ENCODE measurements around the gene C1QTNF4.

Gene C1QTNF4

DNA sequence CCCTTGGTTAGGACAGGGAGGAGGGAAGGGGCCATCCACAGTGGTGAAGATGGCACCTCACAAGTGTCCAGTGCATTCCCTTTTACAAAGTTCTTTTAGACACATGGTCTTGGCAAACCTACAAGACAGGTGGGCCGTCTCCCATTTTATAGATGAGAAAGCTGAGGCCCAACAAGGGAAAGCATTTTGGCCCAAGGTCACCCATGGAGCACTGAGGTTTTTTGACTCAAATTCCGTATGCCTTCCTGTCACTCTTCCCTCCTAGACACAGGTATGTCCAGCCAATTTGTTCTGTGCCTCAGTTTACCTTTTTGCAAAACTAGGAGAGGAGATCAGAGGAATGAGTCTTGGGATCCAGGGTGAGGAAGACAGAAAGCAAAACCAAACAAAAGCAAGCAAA is 1.2 kb downstream of the C1QTNF4 start:
- DNase-seq (ENCODE audit: low spot score), result no peak

DNA sequence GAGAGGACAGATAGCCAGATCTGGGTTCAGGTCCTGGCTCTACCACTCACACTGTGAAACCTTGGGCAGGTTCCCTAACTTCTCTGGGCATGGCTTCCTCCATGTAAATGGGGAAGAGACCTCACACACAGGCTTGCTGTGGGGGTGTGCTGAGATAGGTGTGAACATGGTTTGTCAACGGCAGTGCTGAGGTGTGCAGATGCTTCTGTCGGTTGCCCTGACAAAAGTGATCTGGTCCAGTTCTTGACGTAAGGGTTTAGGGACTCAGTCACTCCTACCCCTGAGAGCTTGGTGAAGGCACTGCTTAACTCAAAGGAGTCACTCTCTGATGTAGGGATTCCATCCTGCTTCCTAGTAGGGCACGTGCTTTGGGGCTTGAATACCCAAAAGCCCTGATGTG is 2.0 kb downstream of the C1QTNF4 start:
- DNase-seq (ENCODE audit: low spot score), result no peak

- DNase-seq (ENCODE audit: low spot score), result no peak
Observed at GRCh38 chr11:47591764-47592163, 2.4 kb downstream of the C1QTNF4 start.

- no peak for DNase-seq (ENCODE audit: low spot score)
Observed at GRCh38 chr11:47589977-47590861, 4.0 kb downstream of the C1QTNF4 start.

GRCh38 chr11:47589584-47589976 is 4.6 kb downstream of the C1QTNF4 start:
- no peak for DNase-seq (ENCODE audit: low spot score)

GRCh38 chr11:47589118-47589517 is 5.1 kb downstream of the C1QTNF4 start:
- DNase-seq (ENCODE audit: low spot score), result no peak

- DNase-seq (ENCODE audit: low spot score), result no peak
Observed at GRCh38 chr11:47587723-47588326, 6.4 kb downstream of the C1QTNF4 start.

GRCh38 chr11:47587039-47587716 is 7.0 kb downstream of the C1QTNF4 start:
- DNase-seq (ENCODE audit: low spot score), result no peak

GRCh38 chr11:47586098-47586855 is 7.9 kb downstream of the C1QTNF4 start, which contains the start of gene FAM180B:
Gene FAM180B (plus strand): TSS chr11:47586678. CDS start chr11:47586769, 91 bp downstream.
- no peak for DNase-seq (ENCODE audit: low spot score)

DNA sequence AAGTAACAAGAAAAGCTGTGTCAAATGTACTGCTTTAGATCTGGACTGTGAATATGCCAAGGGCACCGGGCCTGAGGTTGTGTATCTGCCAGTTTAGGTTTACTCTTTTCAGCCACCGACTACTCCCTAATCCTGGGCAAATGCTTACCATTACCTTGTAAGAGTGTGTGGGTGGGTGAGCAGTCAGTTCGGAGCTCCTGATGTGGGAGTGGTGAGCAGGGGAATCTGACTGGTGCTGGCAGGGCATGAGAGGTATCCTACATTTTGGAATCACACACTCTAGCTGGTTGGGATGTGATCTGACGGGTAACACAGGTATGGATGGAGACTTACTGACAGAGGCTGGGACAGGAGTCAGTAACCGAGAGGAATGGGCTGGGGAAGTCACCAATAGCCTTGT is 10.4 kb downstream of the C1QTNF4 start:
- no peak for DNase-seq (ENCODE audit: low spot score)

- DNase-seq (ENCODE audit: low spot score), result peak; percentile 91
Observed at GRCh38 chr11:47578524-47579494, 15.4 kb downstream of the C1QTNF4 start, which contains the start of the genes KBTBD4 and NDUFS3. Gene KBTBD4 (minus strand): TSS chr11:47578970. CDS start chr11:47578951, 19 bp downstream. Gene NDUFS3 (plus strand): TSS chr11:47579074. CDS start chr11:47579092, 18 bp downstream.

DNA sequence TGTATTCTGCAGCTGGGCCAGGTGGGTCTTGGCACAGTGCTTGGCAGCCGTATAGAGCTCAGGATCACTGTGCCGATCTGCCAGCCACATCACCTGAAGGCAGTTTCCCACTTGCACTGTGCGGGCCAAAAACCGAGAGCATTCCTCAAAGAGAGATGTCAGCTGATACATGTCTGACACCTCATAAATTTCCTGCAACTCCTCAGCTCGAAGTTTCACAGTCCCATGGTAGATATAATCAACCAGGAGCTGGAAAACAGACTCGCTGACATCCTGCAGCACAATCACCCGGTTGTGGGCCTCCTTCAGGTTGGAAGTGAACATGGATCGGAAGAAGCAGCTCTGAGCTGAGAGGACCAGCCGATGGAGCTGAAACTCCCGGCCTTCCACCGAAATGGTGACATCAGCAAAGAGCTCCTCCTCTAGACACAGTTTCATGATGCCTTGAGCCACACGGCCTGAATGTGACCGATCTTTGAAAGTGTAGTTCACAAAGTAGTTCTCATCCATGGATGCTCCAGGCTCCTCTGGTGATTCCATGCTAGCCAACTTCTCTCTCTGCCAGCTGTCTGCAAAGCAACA is 16.7 kb downstream of the C1QTNF4 start:
- DNase-seq (ENCODE audit: low spot score), result no peak

DNA sequence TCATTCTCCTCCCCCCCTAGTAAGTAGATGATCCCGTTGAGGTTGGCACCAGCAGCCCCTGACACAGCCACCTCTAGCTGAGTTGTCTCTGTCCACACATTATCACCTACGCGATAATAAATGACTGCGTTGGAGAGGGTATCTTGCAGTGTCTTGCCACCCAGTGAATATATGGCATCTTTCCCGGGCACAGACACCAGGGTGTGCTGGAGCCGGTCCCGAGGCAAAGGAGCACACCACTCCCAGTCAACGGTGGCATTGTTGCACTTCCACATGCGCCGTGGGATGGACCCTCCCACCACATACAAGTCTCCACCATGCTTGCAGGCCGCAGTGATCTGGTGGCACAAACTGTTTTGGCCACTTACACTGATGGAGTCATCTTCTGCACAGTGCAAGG is 20.9 kb downstream of the C1QTNF4 start:
- no peak for DNase-seq (ENCODE audit: low spot score)

- DNase-seq (ENCODE audit: low spot score), result no peak
Observed at GRCh38 chr11:47572715-47573255, 21.4 kb downstream of the C1QTNF4 start.

GRCh38 chr11:47571895-47572294 is 22.3 kb downstream of the C1QTNF4 start:
- no peak for DNase-seq (ENCODE audit: low spot score)

- no peak for DNase-seq (ENCODE audit: low spot score)
Observed at GRCh38 chr11:47571357-47571729, 22.9 kb downstream of the C1QTNF4 start.

DNA sequence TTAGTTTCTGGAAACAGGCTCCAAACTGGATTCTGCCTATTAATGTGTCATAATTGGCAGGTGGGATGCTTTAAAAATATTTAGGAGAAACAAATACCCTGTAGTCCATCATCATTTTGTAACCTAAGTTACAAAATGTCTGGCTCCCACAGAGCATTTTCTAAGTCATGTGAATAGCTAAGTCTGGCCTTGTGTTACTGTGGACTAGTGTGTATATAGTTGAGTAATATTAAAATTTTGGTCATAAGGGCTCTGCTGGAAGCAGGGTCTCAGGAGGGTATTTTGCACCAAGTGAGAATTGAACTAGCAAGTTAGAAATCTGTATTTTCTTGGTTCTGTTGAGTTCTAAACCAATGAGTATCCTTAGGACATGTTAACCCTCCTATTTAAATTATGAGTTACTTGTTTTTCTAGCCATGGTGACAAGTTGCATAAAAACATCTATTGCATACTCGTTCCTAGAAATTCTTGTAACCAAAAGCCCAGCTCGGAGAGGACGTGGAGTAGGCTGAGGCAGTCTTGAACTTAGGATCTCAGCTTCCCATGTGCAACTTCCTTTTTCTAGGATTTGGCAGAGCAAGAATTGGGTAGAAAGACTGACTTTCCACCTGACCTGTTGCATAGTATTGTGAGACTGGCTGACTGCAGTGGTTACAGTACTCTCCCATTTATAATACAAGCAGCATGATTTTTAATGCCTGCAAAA is 23.4 kb downstream of the C1QTNF4 start:
- no peak for DNase-seq (ENCODE audit: low spot score)

DNA sequence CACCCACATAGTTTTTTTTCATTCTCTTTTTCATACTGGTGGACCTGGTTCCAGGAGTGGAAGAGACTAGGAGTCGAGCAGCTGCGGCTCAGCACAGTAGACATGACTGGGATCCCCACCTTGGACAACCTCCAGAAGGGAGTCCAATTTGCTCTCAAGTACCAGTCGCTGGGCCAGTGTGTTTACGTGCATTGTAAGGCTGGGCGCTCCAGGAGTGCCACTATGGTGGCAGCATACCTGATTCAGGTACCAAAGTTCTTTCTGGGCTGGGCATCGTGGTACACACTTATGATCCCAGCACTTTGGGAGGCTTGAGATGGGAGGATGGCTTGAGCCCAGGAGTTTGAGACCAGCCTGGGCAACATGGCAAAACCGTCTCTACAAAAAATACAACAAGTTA is 24.6 kb downstream of the C1QTNF4 start:
- no peak for DNase-seq (ENCODE audit: low spot score)

DNA sequence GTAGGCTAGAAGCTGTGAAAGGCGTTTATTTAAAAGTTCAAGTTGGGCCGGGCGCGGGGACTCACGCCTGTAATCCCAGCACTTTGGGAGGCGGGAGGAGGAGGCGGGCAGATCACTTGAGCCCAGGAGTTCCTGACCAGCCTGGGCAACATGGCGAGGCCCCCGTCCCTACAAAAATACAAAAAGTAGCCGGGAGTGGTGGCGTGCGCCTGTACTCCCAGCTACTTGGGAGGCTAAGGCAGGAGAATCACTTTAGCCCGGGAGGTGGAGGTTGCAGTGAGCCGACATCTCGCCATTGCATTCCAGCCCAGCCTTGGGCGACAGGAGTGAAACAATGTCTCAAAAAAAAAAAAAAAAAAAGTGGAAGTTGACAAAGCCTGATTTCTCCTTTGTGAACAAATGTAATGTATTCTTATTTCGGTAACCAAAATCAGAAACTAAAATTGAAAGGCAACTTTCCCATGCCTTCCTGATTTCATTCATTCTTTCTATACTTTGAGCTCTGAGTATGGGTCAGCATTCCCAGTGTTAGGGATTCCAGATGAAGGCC is 28.0 kb downstream of the C1QTNF4 start:
- no peak for DNase-seq (ENCODE audit: low spot score)

Measured in RKO (cell line).